Nucleus accumbens (tissue), 56 donors: Measurements from ENCODE around the gene STRIP1.

Experiments
- DNase-seq, 56 donors: peaks; one replicate each; lab custom pipeline; 2025; lab: John Stamatoyannopoulos, UW

Gene STRIP1

DNA sequence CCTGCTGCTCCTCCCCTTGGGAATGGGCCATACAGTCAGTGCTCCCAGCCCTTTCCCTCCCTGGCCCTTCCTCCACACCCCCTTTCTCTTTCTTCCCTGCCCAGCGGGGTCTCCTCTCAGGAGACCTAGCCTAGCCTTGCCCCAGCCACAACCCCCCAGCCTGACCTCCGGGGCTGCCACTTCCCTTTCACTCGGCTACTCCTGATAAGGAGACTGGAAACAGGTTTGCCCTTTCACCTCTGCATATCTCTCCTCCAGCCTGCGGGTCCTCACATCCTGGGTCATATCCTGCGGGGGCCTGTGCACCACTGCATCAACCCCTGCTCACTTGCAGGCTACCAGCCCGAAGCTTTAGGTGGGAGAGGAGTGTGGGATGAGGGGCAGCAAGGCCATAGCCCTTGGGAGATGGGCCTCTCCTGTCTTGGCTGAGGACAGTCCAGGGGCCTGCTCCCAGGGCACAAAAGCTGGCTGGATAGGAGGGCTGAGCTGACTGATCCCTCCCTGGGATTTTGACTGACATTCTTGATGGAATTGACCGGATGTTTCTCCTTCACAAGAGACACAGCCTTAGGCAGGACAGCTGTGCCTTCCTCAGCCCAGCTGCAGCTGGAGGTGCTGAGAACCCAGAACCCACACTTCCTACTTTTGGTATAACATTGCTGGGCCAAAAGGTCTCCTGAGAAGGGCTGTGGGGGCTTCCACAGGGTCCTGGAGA is 55.3 kb downstream of the STRIP1 start:
- DNase-seq = no peak

DNA sequence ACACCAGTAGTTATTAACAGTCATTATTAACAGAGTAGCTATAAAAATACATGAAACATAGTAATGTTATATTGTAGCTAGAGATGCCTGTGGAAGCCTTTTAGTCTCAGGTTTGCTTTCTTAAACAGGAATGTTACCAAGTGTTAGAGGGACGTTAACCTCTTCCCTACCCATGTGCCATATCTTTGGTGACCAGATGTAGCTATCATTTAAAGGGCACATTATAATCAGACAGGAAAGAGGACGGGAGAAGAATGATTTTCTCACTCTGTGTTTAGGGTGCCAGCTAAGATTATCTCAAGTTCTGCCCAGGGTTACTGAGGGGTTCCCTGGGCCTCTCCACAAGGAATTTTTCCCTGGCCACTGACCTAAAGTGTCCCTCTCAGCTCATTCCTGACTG is 57.0 kb downstream of the STRIP1 start:
- DNase-seq = no peak

DNA sequence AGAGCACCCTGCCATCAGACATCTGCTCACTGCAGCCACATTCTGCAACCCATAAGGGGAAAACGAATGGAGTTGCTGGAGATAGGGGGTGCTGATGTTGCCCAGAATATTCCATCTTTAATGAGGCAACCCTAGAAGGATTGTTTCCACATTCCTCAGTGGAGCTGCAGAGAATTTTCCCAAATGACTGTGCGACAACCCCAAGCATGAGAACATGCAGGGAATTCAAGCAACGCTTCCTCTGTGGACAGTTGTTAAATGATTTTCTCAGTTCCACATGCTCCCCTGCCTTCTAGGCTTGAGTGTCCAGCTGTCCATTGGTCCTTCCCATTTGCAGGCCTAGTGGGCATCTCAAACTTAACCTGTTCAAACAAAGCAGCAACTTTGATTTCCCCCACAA is 57.4 kb downstream of the STRIP1 start:
- DNase-seq = no peak

DNA sequence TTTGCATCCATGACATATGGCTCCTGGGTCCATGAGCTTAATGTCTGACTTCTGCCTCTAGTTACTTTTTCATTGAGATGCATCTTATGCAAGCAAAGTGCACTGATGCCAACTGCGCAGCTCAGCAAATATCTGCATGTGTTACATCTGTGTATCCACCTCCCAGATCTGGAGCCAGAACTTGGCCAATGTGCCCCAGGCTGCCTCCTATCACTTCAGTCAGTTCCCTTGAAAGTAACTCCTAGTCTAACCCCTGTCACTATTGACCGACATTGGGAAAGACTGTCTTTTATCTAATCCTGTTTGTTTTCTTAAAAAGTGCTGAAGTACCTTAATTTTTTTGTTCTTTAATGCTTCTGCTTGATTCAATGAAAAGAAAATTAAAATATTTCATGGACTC is 58.6 kb downstream of the STRIP1 start:
- DNase-seq = no peak

DNA sequence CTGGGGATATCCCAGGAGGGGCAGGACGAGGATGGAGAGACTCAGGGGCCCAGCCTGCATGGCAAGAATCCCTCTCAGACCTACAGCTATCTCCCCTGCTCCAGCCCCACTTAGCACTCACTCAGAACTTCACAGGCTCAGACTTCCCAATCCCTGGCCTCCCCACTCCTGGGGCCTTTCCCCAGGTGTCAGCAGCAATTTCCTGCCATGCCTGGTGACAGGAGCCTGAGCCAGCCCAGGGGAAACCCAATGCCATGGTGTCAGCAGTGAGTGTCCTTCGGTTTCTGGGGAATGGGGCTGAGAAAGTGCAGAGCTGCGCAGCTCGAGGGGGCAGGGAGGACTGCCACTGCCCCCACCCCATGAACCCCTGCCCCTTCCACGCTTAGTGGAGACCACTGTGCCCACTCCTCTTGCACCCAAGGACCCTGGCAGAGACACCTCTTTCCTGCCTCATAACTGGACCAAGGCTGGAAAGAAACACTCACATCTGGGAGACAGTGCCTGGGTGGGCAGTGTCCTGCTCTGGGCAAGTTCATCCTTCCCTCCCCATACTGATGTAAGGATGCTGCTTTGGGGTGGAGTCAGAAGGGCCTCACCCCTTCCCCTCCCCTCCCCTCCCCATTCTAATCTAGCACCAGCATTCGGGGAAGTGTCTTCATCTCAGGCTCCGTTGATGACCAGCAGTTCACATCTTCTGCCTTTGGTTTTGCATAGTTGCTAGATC is 60.7 kb downstream of the STRIP1 start:
- no peak for DNase-seq

DNA sequence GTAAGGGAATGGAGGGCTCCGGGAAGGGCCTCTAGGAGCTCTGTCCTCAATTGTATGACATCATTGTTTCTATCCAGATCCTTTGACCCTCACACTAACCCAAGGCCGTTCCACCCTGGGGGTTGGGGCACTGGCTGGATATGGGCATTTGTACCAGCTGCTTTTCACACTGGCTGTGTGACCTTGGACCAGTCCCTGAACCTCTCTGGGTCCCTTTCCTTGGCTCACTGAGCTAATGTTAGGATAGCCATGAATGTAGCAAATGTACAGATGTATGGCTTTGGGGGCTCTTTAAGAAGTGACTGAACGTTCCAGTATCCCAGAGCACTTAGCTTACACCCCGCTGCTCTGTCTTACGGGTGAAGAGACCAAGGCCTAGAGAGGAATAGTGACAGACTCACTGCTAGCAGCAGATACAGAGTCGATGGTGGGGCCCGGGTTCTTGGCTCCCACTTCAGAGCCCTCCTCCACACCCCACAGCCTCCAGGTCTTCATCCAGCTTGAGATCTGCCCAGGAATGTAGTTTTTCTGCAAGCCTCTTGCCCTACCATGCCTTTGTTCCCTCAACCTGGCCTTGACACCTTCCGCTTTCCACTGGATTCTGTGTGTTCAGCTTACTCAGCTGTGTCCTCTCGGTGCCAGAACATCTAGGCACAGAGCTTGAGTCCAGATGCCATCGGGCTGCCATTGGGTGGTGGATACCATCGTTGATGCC is 63.2 kb downstream of the STRIP1 start:
- DNase-seq = no peak

DNA sequence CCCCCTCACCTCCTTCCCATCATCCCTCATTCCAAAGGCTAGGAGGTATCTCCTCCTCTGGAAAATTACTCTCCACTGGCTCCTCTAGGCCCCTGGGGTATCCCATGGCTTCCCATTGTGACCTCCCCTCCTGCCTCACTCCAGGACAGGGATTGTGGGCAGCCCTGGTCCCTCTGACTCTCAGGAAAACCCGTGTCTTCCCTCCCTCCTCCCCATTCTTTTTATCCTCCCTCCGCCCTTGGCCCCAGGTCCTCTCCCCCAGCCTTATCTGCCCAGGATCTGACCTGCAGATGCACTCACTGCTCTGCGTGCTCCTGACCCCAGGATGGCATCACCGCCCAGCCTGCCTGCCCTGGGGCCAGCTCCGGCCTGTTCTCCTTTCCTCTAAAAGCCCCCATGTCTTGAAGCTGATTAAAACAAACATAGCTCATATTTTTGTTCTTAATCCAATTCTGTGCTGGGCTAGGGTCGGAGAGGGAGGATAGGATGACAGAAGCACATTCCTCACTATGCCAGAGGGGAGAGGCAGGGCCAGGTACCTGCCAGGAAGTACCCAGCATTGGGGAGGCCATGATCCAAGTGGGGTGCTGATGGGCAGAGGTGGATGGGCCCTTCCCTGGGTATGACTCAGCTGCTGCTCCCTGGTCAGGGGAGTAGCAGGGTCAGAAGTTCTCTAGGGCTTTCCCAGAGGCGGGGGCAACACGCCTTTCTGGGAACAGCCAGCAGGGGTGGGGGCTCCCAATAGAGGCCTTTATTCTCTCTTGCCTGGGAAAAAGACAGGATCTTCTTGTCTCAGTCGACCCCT is 64.0 kb downstream of the STRIP1 start:
- no peak for DNase-seq

DNA sequence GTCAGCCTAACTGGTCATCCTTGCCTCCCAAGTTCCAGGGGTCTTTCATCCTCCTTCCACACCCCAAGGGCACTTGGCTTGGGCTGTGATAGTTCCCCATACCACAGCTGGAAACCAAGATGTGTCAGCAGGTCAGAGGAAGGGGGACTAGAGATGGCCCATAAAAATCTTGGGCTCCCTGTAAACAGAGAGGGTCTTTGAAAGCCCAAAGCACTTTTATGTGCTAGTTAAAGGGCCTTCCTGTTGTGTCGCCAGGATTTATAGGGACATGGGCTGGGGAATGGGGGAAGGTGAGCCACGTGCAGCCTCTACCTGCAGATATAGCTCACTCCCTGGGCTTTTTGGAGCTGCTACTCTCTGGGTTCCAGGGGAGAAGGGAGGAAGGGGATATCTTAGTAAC is 65.9 kb downstream of the STRIP1 start:
- DNase-seq = no peak

DNA sequence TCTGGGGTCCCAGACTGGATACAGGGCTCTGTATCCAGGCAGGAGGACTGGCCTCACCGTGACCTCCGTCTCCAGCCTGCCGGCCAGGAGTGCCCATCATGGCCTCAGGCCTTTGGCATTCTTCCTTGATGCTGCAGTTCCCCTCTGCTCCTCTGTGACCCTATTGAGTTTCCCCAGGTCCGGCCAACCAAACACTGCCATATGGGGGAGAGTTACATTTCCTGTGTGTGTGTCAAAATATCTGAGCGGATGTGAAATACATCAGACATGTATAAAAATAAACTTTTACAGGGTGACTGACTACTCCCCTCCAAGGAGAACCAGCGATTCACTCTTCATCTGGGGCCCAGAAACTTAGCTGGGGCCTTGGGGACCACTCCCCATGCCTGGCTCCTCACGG is 67.7 kb downstream of the STRIP1 start:
- DNase-seq = no peak
